ENCODE data around the gene CFAP210.

GRCh38 chr2:169709331-169709730, 15.1 kb upstream of the CFAP210 start:
- TF ChIP-seq, protein P1, sequence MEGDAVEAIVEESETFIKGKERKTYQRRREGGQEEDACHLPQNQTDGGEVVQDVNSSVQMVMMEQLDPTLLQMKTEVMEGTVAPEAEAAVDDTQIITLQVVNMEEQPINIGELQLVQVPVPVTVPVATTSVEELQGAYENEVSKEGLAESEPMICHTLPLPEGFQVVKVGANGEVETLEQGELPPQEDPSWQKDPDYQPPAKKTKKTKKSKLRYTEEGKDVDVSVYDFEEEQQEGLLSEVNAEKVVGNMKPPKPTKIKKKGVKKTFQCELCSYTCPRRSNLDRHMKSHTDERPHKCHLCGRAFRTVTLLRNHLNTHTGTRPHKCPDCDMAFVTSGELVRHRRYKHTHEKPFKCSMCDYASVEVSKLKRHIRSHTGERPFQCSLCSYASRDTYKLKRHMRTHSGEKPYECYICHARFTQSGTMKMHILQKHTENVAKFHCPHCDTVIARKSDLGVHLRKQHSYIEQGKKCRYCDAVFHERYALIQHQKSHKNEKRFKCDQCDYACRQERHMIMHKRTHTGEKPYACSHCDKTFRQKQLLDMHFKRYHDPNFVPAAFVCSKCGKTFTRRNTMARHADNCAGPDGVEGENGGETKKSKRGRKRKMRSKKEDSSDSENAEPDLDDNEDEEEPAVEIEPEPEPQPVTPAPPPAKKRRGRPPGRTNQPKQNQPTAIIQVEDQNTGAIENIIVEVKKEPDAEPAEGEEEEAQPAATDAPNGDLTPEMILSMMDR (IDR thresholded peaks at IDR 0.05; ENCODE audit: poor library complexity): no peak
- no peak for TF ChIP-seq EZH2 (IDR thresholded peaks at IDR 0.05; ENCODE audit: borderline replicate concordance)
